GM19372 (cell line): Measurements from ENCODE around the gene MOGAT1.
"Not testable (repeated sequence)": the region's sequence is repeated elsewhere in the genome, so short reads cannot be mapped to it uniquely, and the experiment has no call there.

ENCODE experiments used
- ATAC-seq: cut with Tn5 transposase; IDR thresholded peaks from one replicate; pipeline ENCODE4 v1.9.1; 2021; ENCODE audit warnings: mild to moderate bottlenecking, low read depth, moderate library complexity; ENCODE audit not compliant: unreplicated experiment

Gene MOGAT1

DNA sequence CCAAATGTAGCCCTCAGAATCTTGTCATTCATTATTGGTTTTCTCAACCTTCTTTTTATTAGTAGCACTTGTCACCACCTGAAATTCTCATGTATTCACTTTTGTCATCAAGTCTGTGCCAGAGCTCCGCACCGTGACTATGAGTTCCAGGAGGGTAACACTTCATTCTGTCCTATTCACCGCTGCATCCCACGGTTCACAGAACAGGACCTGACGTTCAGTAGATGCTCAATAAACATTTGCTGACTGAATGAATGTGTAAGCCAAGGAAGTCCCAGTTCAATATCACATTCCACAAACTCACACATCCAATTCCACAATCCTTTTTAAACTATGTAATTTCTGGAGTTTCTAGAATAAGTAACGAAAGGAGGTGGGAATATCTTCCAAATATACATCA, 65.5 kb downstream of the MOGAT1 start:
- ATAC-seq = no peak

- no peak for ATAC-seq
These were observed 66.9 kb downstream of the MOGAT1 start for GRCh38 chr2:222738312-222738711.

DNA sequence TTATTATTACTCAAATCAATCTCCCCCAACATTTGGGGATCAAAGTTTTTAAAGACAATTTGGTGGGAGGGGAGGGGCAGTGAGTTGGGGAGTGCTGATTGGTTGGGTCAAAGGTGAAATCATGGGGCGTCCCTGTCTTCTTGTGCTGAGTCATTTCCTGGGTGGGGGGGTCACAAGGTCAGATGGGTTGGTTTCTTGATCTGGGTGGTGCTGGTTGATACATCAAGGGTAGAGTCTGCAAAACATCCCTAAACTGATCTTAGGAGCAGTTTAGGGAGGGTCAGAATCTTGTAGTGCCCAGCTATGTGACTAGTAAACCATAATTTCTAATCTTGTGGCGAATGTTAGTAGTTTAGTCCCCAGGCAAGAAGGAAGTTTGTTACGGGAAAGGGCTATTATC, 67.4 kb downstream of the MOGAT1 start:
- no peak for ATAC-seq

DNA sequence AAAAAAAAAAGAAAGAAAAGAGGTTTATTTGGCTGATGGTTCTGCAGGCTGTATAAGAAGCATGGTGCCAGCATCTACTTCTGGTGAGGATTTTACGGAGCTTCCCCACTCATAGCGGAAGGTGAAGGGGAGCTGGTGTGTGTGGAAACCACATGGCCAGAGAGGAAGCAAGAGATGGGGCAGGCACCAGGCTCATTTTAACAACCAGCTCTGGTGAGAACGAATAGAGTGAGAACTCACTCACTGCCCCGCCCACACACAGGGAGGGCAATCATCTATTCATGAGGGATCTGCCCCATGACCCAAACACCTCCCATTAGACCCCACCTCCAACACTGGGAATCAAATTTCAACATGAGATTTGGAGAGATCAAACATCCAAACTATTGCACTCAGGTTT, 68.5 kb downstream of the MOGAT1 start:
- no peak for ATAC-seq

DNA sequence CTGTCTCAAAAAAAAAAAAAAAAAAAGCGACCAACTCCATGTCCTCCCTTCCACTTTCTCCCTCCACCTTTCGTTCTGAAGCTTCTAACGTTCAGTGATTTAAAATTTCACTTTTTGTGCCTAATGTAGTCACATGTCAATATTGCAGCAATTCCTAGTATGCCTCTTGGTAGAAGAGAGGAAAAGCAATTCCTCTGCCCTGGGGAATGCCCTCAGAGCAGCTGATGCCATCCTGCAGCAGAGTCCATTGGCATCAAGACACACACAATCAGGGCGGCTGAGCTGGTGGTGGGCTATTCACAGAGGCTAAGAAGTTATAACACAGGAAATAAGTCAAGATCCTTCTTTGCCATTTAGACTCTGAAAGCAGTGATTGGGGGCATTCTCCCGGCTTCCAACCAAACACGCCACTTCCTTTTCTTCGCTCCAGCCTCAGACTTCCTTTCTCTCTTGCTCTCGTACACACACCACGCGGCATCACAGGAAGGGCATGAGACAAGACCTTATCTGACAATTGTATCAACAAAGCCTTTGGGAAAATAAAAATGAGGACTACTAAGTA, 71.9 kb downstream of the MOGAT1 start:
- ATAC-seq = no peak

- ATAC-seq = no peak
These were observed 74.5 kb downstream of the MOGAT1 start for GRCh38 chr2:222745836-222746559.

- peak; percentile 63 for ATAC-seq
These were observed 76.2 kb downstream of the MOGAT1 start for GRCh38 chr2:222747526-222748160.

DNA sequence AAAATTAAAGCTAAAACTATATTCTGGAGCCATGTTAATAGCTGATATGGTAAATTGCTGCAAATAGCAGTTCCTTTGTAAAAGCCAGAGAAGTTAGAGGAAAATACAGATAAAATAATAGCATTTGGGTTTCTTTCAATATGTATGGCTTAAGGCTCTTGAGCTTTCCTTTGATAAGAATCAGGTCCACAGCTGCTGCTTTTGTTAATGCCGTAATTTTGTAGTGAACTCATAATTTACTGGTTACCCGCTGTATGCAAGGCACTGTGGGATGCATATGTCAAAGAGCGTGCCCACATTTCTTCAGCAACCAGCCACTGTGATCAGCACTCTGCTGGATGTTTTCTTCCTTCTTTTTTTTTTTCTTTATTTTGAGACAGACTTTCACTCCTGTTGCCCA, 79.1 kb downstream of the MOGAT1 start:
- ATAC-seq = no peak

- ATAC-seq = no peak
These were observed 79.8 kb downstream of the MOGAT1 start for GRCh38 chr2:222751238-222751637.

GRCh38 chr2:222751821-222752719, 80.6 kb downstream of the MOGAT1 start:
- no peak for ATAC-seq

- no peak for ATAC-seq
These were observed 81.3 kb downstream of the MOGAT1 start for GRCh38 chr2:222752746-222753145.

DNA sequence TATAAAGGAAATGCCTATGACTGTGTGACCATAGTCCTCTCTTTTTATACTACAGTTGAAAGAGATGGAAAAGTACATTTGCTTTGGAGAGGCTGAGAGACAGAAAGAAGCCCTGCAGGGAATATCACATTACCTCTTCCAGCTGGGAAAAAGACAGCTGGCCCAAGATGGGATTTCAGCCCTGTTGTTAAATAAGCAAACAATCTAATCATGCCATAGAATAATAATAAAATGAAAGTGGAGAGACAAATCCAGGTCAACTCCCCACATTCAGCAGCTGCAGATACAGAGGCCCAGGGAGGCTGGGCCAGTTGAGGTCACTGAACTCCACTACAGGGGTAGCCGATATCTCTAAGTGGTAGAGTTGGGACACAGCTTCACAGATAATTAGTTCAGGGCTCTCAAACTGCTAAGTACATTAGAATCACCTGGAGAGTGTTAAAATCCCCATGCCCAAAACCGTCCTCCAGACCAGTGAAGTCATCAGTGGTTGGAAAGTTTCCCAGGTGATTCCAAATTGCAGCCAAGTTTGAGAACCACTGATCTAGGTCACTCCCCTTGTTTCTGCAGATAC, 81.9 kb downstream of the MOGAT1 start:
- ATAC-seq = no peak

DNA sequence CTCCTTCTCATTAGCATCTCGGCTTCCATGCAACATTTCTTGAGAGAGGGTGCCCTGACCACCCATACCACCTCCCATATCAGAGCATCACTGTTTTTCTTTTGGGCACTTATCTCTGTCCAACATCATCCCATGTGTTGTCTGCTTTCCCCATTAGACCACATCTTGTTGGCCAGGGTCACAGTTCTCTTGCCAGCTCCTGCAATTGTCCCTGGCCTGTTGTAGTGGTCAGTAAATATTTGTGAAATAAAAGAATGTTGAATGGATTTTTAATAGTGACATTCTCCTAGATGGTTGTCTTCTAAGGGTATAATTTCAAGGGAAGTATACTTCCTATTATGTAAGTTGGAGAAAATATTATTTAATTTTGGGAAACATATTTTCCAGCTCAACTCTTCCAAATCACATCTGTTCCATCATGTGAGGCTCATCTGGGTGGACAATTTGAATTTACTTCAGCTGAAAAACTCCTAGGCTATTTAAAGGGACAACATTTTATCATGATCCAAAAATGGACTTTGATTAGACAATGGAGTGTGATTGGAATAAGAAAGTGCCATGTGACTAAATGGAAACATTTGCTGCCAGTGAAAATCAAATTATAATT, 83.0 kb downstream of the MOGAT1 start:
- ATAC-seq = no peak

GRCh38 chr2:222755593-222755992, 84.1 kb downstream of the MOGAT1 start:
- not testable (repeated sequence) for ATAC-seq

- no peak for ATAC-seq
These were observed 84.9 kb downstream of the MOGAT1 start for GRCh38 chr2:222756362-222756831.

DNA sequence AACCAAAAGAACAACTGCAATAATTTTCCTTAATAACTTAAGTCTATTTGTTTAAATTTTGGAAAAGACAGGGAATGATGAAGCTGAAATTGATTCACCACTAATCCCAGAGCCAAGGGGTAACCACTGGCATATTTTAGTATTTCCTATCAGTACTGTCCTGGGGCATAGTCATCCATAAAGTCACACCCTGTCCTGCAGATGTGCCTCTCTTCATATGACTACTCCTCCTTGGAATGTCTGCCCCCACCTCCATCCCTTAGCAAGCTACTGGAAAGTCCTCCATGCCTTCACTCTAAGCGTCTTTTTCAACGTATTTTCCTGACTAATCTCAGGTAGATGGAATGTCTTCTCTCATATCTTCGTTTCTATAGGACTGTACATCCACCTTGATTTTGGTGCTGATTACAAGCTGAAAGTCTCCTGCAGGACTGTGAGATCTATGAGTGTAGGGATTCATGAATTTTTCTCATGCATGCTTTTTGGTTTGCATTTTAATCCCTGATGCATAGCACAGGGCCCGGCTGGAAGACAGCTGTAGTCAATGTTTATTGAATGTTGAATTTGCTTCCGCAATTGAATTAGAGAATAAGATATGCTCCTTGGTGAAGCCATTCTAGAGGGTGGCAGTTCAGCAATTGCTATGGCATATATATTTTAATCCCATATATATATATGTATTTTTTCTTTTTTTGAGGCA, 85.6 kb downstream of the MOGAT1 start:
- no peak for ATAC-seq
